Measurements from ENCODE around the gene BCL10. TPM values are rescaled to one million over a fixed set of nuclear protein-coding genes. Genes with fewer than 3 reads are reported as not detected.

BCL10 gene
- total RNA-seq, 1 experiment from 2014 or later = 26.1 TPM

- Histone ChIP-seq H3K4me1 (ENCODE audit: insufficient read depth, low read length) (peaks cover 4% of the 10 kb centered on the region; the same call in 1 of the 2 replicates), H2BK5ac (ENCODE audit: insufficient read length, low read length) (no peak overlapping the region), H3K79me1 (ENCODE audit: insufficient read depth, low read depth, low read length, poor library complexity, severe bottlenecking) (no peaks in the 10 kb centered on the region), H3K79me2 (ENCODE audit: insufficient read depth, low read length) (no peaks in the 10 kb centered on the region), H4K5ac (ENCODE audit: insufficient read length, low read depth, low read length) (no peak overlapping the region), H3K9me3 (ENCODE audit: control insufficient read depth, low read depth, low read length) (no peaks in the 10 kb centered on the region), H2BK15ac (ENCODE audit: low read depth, low read length) (no peak overlapping the region), H2BK20ac (ENCODE audit: low read depth, low read length, poor library complexity, severe bottlenecking) (no peak overlapping the region), H2AK5ac (ENCODE audit: insufficient read length, low read length) (no peak overlapping the region), H3K9ac (ENCODE audit: extremely low read depth, insufficient read length, low read length) (no peak overlapping the region), H3K14ac (ENCODE audit: insufficient read depth, low read length) (no peak overlapping the region), H3K4ac (ENCODE audit: low read depth, low read length) (no peak overlapping the region), H4K20me1 (ENCODE audit: control insufficient read depth, insufficient read depth, insufficient read length) (no peaks in the 10 kb centered on the region), H4K8ac (replicated peaks; ENCODE audit: insufficient read length, low read depth, low read length) (no peak overlapping the region), H3K18ac (ENCODE audit: insufficient read length, low read depth, low read length) (no peak overlapping the region), H4K91ac (ENCODE audit: insufficient read length, low read depth, low read length) (no peak overlapping the region), H3T11ph (ENCODE audit: low read length) (no peak overlapping the region), H2BK12ac (ENCODE audit: insufficient read length, low read depth, low read length) (no peak overlapping the region), H2BK120ac (ENCODE audit: low read depth, low read length, poor library complexity, severe bottlenecking) (no peak overlapping the region), H3K23ac (ENCODE audit: insufficient read length, low read depth, low read length) (no peak overlapping the region), H3K4me2 (ENCODE audit: insufficient read depth, insufficient read length, low read length) (no peak overlapping the region), H3K27me3 (ENCODE audit: insufficient read depth, low read length) (no peaks in the 10 kb centered on the region), H3K23me2 (ENCODE audit: insufficient read length, low read depth, low read length, poor library complexity, severe bottlenecking) (no peaks in the 10 kb centered on the region), H3K27ac (ENCODE audit: insufficient read length, low read depth, low read length) (no peak overlapping the region), H2AFZ (ENCODE audit: low read length) (no peak overlapping the region), H3K56ac (ENCODE audit: insufficient read length, low read depth, low read length) (no peak overlapping the region)
- DNase-seq = no peak
- H3K27ac Mint-ChIP-seq = peak overlapping the region in 1 of 3 experiments; percentile 89; a peak in 3 of 7 replicates
- no peak overlapping the region; a peak in 1 of 5 replicates for H3K4me3 Mint-ChIP-seq
- no peaks in the 10 kb centered on the region; the same call in none of the 2 replicates for H3K27me3 Mint-ChIP-seq (ENCODE audit: low read depth)
- WGBS (ENCODE audit: extremely low coverage, insufficient read length, low lambda C conversion rate) = no CpG with 5 or more reads among the region's 5 CpGs
- H3K36me3 Mint-ChIP-seq (ENCODE audit: insufficient read depth in 1 of 3, low read depth in 3 of 3) = no peaks in the 10 kb centered on the region
- peaks cover 28 to 35% of the 10 kb centered on the region in 2 experiments for H3K4me1 Mint-ChIP-seq
- TF ChIP-seq CTCF (conservative IDR thresholded peaks at IDR 0.05) = no peak
- no peaks in the 10 kb centered on the region; a peak in 2 of 5 replicates for H3K9me3 Mint-ChIP-seq
These were observed 50.6 kb downstream of the BCL10 start for GRCh38 chr1:85225624-85226380.

Data from H9 (cell line).